Keratinocyte (primary cell): ENCODE measurements around the gene DOCK7.

Experiments
- EZH2 ChIP-seq: IDR thresholded peaks from one replicate; pipeline ENCODE4 v1.6.1; 2012; ENCODE audit warnings: inconsistent platforms, mild to moderate bottlenecking, low read length, moderate library complexity
- TF ChIP-seq, protein P1 (sequence below), 3 experiments: IDR thresholded peaks in 1 of 3; conservative IDR thresholded peaks in 1 of 3; optimal IDR thresholded peaks in 1 of 3; 2 replicates in 2 of 3; 3 replicates in 1 of 3; pipeline versions ENCODE3 to v1.5.1; 2011; ENCODE audit warnings: low read length in 3 of 3, mild to moderate bottlenecking in 3 of 3, moderate library complexity in 2 of 3, control low read depth in 1 of 3, inconsistent platforms in 1 of 3; ENCODE audit not compliant: insufficient read depth in 2 of 3; ENCODE audit errors: extremely low read depth in 1 of 3

DNA sequence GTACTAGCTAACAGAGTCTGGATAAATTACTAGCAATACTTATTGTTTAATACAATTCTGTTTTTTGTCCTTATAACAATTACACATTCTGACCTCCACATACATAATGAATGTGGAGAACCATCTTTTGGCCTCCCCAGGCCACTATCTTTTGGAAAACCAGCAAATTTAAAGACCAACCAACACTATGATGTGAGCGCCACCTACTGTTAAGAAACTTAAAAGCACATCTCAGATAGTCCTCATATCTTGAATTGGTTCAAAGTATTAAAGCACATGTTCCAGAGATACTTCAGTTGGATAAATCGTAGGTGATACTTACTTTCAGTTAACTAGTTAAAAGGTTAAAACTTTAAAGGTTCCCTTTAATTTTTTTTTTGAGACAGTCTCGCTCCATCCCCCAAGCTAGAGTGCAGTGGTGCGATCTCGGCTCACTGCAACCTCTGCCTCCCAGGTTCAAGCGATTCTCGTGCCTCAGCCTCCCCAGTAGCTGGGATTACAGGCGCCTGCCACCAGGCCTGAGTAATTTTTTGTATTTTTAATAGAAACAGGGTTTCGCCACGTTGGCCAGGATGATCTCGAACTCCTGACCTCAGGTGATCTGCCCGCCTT lies 280.7 kb downstream of the DOCK7 start:
- TF ChIP-seq, protein P1, sequence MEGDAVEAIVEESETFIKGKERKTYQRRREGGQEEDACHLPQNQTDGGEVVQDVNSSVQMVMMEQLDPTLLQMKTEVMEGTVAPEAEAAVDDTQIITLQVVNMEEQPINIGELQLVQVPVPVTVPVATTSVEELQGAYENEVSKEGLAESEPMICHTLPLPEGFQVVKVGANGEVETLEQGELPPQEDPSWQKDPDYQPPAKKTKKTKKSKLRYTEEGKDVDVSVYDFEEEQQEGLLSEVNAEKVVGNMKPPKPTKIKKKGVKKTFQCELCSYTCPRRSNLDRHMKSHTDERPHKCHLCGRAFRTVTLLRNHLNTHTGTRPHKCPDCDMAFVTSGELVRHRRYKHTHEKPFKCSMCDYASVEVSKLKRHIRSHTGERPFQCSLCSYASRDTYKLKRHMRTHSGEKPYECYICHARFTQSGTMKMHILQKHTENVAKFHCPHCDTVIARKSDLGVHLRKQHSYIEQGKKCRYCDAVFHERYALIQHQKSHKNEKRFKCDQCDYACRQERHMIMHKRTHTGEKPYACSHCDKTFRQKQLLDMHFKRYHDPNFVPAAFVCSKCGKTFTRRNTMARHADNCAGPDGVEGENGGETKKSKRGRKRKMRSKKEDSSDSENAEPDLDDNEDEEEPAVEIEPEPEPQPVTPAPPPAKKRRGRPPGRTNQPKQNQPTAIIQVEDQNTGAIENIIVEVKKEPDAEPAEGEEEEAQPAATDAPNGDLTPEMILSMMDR (optimal IDR thresholded peaks at IDR 0.05 in 1 of 3, IDR thresholded peaks at IDR 0.05 in 1 of 3, conservative IDR thresholded peaks at IDR 0.05 in 1 of 3; ENCODE audit: extremely low read depth in 1 of 3, insufficient read depth in 2 of 3, low read length in 3 of 3), result peak; percentile 31 to 72 (median 67)
- TF ChIP-seq EZH2, result no peak
